Measurements from ENCODE around the gene ARHGAP42.

DNA sequence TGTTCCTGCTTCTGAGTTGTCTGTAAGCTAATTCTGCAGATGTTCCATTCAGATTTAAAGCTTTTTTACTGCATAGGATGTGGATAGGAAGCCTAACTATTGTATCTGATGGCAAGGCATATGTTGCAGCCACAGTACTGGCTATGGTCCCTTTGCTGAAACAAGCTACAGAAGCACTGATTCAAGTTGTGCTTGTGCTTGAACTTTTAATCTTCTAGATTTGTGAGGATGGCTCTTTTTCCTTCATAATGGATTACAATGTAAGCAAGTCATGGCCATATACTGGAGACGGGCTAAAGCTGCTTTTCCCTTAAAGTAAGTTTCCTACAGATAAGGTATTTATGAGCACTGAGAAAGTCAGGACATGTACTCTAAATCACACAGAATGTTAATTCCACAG is 303.8 kb downstream of the ARHGAP42 start:
- TF ChIP-seq CTCF (IDR thresholded peaks at IDR 0.05; ENCODE audit: insufficient read depth, low read length, poor library complexity, severe bottlenecking) (no peak), EZH2phosphoT487 (conservative IDR thresholded peaks at IDR 0.05; ENCODE audit: low read length) (no peak)

Measured in SU-DHL-6 (cell line).